NT2/D1 (cell line): ENCODE data around the gene MRPS6.

Source experiments
- DNase-seq: peaks from one replicate; pipeline ENCODE4 v3.0.0-alpha.2; 2011; ENCODE audit warnings: low read depth, low spot score
- H3K27me3 ChIP-seq: 2 replicates; pipeline ENCODE4 v1.6.0; 2011; ENCODE audit warnings: mild to moderate bottlenecking; ENCODE audit not compliant: insufficient read length, insufficient read depth
- H3K36me3 ChIP-seq: 2 replicates; pipeline ENCODE4 v1.6.1; 2011; ENCODE audit warnings: mild to moderate bottlenecking, low read length, mixed read lengths; ENCODE audit not compliant: insufficient read depth, insufficient read length
- H3K4me1 ChIP-seq: 2 replicates; pipeline ENCODE4 v1.5.1; 2011; ENCODE audit not compliant: insufficient read depth, insufficient read length
- H3K4me3 ChIP-seq: 2 replicates; pipeline ENCODE4 v1.5.1; 2011; ENCODE audit warnings: low read depth; ENCODE audit not compliant: insufficient read length
- H3K9ac ChIP-seq: 2 replicates; pipeline ENCODE4 v1.6.0; 2011; ENCODE audit warnings: low read depth; ENCODE audit not compliant: insufficient read length
- H3K9me3 ChIP-seq: 2 replicates; pipeline ENCODE4 v1.5.1; 2011; ENCODE audit warnings: mild to moderate bottlenecking, low read length; ENCODE audit not compliant: insufficient read depth
- SUZ12 ChIP-seq: IDR thresholded peaks from 2 replicates; pipeline ENCODE4 v1.6.1; 2011; ENCODE audit not compliant: insufficient read length, insufficient read depth; ENCODE audit errors: extremely low read depth
- YY1 ChIP-seq: IDR thresholded peaks from 2 replicates; pipeline ENCODE4 v1.6.1; 2011; ENCODE audit not compliant: insufficient read length, insufficient read depth
- ZNF274 ChIP-seq: IDR thresholded peaks from 2 replicates; pipeline ENCODE4 v1.6.1; 2011; ENCODE audit warnings: mild to moderate bottlenecking, low read depth, low read length

The MRPS6 gene

DNA sequence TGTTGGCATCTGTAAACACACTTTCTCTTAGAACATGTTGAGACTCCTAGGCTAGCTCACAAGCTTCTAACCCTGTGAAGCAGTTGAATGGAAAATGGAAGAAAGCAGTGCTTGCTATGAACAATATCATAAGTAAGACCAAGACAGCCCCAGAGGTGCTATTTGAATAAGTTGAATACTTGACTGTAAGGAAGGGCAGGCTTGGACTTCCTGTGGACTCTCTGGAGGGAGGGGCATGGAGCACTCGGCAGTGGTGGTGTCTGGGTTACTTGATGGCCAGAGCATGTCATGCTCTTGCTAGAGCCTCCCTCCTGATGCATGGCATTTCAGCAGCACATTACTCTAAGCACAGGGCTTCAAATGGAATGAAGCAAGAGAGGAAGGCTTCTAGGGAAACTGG is 60.0 kb downstream of the MRPS6 start:
- no peak for TF ChIP-seq YY1
- TF ChIP-seq ZNF274: no peak
- TF ChIP-seq SUZ12: no peak
- DNase-seq: no peak
- H3K9ac ChIP-seq: no peak overlapping the region
- H3K36me3 ChIP-seq: peaks cover 47% of the 10 kb centered on the region
- no peaks in the 10 kb centered on the region for H3K4me1 ChIP-seq
- no peaks in the 10 kb centered on the region for H3K27me3 ChIP-seq
- no peak overlapping the region for H3K4me3 ChIP-seq
- peaks cover 25% of the 10 kb centered on the region for H3K9me3 ChIP-seq

DNA sequence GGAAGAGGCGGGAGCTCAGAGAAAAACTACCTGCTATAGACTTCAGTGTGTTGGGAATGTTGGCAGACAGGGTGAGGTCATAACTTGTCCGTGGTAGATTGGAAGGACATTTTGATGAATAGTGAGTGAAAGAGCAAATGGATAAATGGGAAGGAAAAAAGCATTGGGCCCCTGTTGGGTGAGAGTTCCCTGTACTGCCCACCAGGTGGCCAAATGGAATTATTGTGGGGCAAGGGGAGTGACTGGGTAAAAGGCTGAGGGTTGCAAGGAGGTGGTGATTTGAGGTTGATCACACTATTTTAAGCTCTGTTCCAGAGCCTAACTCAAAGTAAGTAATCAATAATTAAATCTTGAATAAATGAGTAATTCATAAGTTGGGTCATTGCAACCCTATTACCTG is 60.4 kb downstream of the MRPS6 start:
- DNase-seq: no peak
- TF ChIP-seq YY1: no peak
- TF ChIP-seq SUZ12: no peak
- no peak for TF ChIP-seq ZNF274

DNA sequence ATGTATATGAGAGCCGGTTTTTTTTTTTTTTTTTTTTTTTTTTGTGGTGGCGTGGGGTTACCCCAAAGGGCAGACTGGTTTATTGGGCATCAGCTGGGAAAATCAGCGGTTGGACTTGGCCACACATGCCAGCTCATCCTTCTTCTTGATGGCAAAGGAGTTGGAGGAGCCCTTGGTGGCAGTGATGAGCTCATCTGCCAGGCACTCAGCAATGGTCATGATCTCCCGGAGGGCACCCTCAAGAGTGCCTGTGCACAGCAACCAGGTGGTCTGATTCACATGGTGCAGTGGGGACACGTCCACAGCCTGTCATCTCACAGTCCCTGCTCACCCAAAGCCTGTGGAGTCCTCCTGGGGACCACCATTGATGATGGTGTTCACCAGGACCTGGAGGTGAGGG is 62.0 kb downstream of the MRPS6 start:
- no peak for DNase-seq
- no peak overlapping the region for H3K9ac ChIP-seq
- H3K36me3 ChIP-seq: peaks cover 51% of the 10 kb centered on the region
- no peaks in the 10 kb centered on the region for H3K4me1 ChIP-seq
- H3K27me3 ChIP-seq: no peaks in the 10 kb centered on the region
- H3K4me3 ChIP-seq: no peak overlapping the region
- no peak for TF ChIP-seq SUZ12
- no peak for TF ChIP-seq YY1
- TF ChIP-seq ZNF274: no peak
- peaks cover 25% of the 10 kb centered on the region for H3K9me3 ChIP-seq

More for the DNA sequence above, 60.4 kb downstream of the MRPS6 start:
- H3K9me3 ChIP-seq: peaks cover 25% of the 10 kb centered on the region
- peaks cover 47% of the 10 kb centered on the region for H3K36me3 ChIP-seq
- H3K4me3 ChIP-seq: no peak overlapping the region
- H3K27me3 ChIP-seq: no peaks in the 10 kb centered on the region
- no peak overlapping the region for H3K9ac ChIP-seq
- no peaks in the 10 kb centered on the region for H3K4me1 ChIP-seq

DNA sequence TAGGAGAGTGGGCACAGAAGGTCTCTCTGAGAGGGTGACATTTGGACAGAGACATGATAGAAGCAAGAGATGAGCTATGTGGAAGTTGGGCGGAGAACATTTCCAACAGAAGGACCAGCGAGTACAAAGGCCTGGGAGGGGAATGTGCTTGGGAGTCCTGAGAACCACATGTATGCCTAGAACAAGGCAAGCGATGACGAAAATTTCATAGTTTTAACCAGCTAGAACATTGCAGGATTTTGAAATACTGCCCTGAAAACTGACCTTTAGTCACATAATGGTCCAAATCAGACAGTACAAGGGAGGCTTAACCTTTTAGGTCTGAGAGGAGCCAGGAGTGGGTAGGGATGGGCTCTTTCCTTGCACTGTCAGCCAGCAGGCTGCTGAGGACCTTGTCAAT is 68.0 kb downstream of the MRPS6 start:
- Histone ChIP-seq H3K36me3 (peaks cover 55% of the 10 kb centered on the region), H3K9ac (no peak overlapping the region), H3K9me3 (peaks cover 49% of the 10 kb centered on the region), H3K27me3 (no peaks in the 10 kb centered on the region), H3K4me3 (no peak overlapping the region), H3K4me1 (no peaks in the 10 kb centered on the region)
- no peak for TF ChIP-seq ZNF274
- TF ChIP-seq YY1: no peak
- TF ChIP-seq SUZ12: no peak
- no peak for DNase-seq

DNA sequence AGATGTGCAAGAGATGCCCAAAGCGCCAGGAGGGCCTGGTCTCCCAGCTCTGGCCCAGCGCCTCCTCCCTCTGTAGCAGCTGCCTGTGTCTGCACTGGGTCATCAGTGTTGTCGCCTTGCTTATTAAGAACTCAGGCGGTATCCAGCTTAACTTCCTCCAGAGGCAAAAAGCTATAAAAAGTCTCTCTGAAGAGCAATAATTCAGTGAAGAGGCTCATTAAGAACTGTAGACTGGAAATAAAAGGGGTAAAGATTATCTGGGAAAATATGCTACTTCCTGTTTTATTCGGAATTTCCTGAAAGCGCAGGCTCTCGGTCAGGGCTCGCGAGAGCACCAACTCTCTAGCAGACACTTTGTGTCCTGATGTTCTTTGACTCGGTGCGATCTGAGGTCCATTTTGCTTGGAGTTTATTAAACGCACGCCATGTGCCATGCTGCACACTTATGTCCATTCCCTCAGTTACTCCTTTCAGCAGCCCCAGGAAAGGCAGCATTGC is 70.4 kb downstream of the MRPS6 start:
- DNase-seq: no peak
- no peak for TF ChIP-seq YY1
- TF ChIP-seq ZNF274: no peak
- no peak for TF ChIP-seq SUZ12
- H3K4me3 ChIP-seq: no peak overlapping the region
- H3K27me3 ChIP-seq: no peaks in the 10 kb centered on the region
- H3K9me3 ChIP-seq: peaks cover 37% of the 10 kb centered on the region
- no peaks in the 10 kb centered on the region for H3K4me1 ChIP-seq
- no peak overlapping the region for H3K9ac ChIP-seq
- H3K36me3 ChIP-seq: peaks cover 55% of the 10 kb centered on the region

DNA sequence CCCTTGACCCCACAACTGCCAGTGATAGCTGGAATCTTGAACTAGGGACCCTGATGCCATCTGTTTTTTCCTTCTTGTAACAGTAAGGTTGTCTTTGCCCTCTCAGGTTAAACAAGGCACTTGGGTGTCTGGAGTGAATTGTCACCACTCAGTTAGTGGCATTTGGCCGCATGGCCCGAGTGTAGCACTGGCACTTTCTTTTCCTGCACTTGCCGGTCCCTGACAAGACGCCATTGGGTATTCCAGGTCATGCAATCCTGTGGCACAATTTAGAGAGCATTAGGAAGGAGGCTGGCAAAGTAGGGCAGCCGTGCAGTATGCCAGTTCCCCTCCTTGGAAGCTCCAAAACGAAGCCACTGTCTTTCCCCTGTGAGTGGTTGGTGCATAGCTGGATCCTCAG is 70.8 kb downstream of the MRPS6 start:
- H3K4me3 ChIP-seq: no peak overlapping the region
- no peaks in the 10 kb centered on the region for H3K4me1 ChIP-seq
- DNase-seq: no peak
- H3K9me3 ChIP-seq: peaks cover 37% of the 10 kb centered on the region
- no peak overlapping the region for H3K9ac ChIP-seq
- H3K36me3 ChIP-seq: peaks cover 55% of the 10 kb centered on the region
- no peak for TF ChIP-seq YY1
- no peak for TF ChIP-seq SUZ12
- TF ChIP-seq ZNF274: no peak
- no peaks in the 10 kb centered on the region for H3K27me3 ChIP-seq

DNA sequence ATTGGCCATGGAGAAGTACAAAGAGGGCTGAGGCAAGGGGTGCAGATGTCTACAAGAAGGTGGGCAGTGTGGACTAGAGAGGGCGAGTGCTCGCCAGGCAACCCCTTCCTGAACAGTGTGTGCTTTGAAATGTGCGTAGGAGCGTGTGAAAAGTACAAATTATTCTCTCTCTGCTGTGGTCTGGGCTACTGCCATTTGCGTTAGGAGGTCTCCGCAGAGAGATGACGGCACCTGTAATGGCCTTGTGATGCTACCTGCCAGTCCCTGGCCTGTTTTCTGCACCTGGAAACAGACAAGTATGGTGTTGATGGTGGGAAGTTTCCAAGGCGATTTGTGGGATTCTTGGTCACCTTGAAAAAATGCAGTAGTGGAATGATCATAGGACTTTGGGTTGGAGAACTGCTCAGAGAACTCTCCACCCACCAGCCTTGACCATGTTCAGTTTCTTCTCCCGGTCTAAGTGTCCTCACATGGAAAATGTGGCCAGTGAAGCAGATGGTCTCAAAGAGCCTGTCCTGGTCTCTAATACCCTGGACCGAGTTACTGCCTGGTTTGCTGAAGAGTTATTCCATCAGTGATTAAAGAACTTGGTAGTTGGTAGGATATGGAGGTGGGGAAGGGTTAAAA is 74.5 kb downstream of the MRPS6 start:
- peaks cover 31% of the 10 kb centered on the region for H3K36me3 ChIP-seq
- no peaks in the 10 kb centered on the region for H3K4me1 ChIP-seq
- DNase-seq: no peak
- H3K9me3 ChIP-seq: peaks cover 44% of the 10 kb centered on the region
- H3K27me3 ChIP-seq: no peaks in the 10 kb centered on the region
- H3K9ac ChIP-seq: no peak overlapping the region
- TF ChIP-seq YY1 (no peak), SUZ12 (no peak), ZNF274 (no peak)
- no peak overlapping the region for H3K4me3 ChIP-seq
